HG02840 (cell line): ENCODE data around the gene EIF3L.

Experiments used
- ATAC-seq: cut with Tn5 transposase; IDR thresholded peaks from one replicate; pipeline ENCODE4 v1.9.1; 2021; ENCODE audit warnings: mild to moderate bottlenecking, moderate library complexity, moderate number of reproducible peaks; ENCODE audit not compliant: unreplicated experiment, low FRiP score

Gene EIF3L

GRCh38 chr22:37816543-37817180, 32.6 kb upstream of the EIF3L start:
- ATAC-seq: no peak

DNA sequence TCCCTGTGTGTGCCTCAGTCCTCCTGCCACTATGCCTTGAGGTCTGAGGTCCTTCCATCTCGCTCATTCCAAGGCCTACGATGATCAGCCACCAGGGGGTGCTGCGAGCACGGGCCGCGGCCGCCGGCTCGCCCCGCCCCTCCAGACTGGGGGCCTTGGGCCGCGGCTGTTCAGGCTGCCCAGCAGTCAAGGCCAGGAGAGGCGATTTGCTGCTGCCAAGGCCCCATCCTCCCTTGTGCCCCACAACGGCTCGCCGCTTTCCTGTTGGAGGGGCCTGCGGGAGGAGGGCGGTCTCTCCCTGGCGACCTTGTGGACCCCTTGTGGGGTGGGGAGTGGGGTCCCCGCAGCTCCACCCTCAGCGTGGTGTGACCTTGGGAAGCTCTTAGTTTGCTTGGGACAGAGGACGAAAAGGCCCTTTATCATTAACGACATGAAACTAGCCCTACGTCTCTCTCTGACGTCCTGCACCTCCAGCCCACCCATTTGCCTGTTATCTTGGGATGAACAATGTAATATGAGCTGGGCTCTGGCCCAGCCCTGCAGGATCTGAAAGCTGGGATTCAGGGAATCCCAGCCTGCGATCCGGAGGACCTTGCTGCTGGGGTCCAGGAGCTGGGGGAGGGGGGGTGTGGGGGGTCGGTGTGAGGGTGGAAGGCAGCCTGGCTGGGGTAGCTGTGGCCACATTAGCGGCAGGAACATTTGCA, 31.4 kb upstream of the EIF3L start:
- peak; percentile 55 for ATAC-seq

DNA sequence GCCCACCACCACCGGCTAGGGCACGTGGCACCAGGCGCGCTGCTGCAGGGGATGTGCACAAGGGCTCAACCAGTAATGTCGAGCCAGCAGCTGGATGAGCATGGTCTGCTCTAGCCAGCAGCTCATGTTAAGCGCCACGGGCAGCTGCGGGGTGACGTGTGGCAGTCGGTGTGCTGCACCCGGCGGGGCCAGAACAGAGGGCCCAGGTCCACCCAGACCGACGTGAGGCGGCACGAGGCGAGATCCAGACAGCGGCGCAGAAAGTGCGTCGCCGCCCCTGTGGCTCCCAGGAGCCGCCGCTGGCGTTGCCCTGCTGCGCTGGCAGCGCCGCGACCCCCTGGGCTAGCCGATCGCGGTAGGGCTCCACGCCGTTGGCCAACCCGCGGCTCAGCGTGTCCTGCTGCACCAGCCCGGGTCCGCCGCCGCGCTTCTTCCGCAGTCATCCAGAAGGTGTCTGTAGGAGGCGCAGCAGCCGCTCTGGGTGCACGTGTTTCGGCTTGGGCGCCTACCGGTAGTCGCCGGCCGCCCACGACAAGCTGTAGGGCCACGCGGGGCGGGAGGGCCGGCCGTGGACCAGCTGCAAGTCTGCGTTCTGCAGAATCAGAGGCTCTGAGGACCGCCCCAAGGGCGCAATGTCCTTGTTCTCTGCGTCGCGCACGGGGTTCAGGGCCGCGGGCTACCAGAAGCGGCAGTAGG, 30.7 kb upstream of the EIF3L start:
- no peak for ATAC-seq

- ATAC-seq: no peak
These were observed 30.1 kb upstream of the EIF3L start for GRCh38 chr22:37819105-37819433.

DNA sequence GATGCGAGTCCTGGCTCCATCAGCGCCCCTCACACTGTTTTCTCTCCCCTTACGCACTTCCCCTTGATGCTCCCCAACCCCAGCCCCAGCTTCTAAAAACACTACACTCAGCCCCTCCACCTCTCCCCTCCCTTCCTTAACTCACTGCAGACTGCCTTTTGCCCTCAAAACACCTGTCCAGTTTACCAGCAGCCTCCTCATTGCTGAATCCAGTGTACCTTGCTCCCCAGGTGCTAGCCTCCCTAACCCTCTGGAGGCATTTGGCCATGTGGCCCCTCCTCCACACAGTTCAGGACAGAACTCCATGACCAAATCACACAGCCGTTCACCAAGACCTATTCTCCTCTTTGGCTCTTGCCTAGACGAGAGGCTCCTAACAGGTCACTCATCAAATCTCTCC, 28.9 kb upstream of the EIF3L start:
- ATAC-seq: no peak

- ATAC-seq: no peak
These were observed 27.0 kb upstream of the EIF3L start for GRCh38 chr22:37822079-37822833.

GRCh38 chr22:37823134-37823985, 25.9 kb upstream of the EIF3L start, which contains the start of gene GALR3:
Gene GALR3, plus strand, starts transcription at chr22:37823382. Its CDS starts 25 bp downstream, at chr22:37823407.
- ATAC-seq: no peak

DNA sequence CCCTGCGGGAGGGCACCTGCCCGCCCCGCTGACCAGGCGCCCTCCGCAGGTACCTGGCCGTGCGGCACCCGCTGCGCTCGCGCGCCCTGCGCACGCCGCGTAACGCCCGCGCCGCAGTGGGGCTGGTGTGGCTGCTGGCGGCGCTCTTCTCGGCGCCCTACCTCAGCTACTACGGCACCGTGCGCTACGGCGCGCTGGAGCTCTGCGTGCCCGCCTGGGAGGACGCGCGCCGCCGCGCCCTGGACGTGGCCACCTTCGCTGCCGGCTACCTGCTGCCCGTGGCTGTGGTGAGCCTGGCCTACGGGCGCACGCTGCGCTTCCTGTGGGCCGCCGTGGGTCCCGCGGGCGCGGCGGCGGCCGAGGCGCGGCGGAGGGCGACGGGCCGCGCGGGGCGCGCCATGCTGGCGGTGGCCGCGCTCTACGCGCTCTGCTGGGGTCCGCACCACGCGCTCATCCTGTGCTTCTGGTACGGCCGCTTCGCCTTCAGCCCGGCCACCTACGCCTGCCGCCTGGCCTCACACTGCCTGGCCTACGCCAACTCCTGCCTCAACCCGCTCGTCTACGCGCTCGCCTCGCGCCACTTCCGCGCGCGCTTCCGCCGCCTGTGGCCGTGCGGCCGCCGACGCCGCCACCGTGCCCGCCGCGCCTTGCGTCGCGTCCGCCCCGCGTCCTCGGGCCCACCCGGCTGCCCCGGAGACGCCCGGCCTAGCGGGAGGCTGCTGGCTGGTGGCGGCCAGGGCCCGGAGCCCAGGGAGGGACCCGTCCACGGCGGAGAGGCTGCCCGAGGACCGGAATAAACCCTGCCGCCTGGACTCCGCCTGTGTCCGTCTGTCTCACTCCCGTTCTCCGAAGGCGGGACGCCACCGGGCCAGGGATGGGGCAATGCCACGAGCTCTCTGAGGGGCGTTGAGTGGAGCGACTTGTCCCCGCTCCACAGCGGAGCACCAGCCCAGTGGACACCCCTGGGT, 24.3 kb upstream of the EIF3L start:
- ATAC-seq: no peak

GRCh38 chr22:37827056-37827455, 22.2 kb upstream of the EIF3L start:
- ATAC-seq: no peak

GRCh38 chr22:37830093-37830842, 19.0 kb upstream of the EIF3L start:
- ATAC-seq: no peak

- ATAC-seq: no peak
These were observed 17.7 kb upstream of the EIF3L start for GRCh38 chr22:37831472-37831871.

DNA sequence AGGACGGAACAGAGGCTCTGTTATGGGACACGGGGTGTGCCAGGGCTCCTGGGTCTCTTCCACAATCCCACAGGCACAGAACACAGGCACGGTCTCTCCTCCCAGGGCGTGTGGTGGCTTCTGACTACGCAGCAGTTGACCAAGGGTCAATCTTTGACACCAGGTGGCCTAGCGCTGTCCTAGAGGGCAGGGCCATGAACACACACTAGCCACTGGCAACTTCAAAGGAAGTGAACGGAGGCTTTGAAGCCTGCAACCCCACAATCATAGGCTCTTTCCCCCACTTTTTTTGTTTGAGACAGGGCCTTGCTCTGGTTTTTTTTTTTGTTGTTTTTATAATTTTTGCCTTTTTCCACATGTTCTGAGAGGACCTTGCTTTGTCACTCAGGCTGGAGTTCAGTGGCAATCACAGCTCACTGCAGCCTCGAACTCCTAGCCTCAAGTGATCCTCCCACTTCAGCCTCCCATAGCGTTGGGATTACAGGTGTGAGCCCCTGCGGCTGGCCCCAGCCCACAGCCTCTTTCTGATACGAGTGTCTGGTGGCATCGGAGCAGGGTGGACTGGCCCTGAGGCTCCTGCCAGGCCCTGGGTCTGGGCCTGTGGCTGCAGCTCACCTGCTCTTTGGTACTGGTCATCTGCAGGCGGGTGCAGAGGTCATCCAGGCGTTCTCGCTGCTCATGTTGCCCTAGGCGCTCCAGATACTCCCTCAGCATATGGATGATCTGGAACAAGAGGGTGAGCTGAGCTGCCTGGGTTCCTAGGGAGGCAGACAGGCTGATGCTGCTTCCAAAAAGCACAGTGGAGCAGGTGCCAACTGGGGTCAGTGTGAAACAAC, 17.0 kb upstream of the EIF3L start:
- no peak for ATAC-seq

DNA sequence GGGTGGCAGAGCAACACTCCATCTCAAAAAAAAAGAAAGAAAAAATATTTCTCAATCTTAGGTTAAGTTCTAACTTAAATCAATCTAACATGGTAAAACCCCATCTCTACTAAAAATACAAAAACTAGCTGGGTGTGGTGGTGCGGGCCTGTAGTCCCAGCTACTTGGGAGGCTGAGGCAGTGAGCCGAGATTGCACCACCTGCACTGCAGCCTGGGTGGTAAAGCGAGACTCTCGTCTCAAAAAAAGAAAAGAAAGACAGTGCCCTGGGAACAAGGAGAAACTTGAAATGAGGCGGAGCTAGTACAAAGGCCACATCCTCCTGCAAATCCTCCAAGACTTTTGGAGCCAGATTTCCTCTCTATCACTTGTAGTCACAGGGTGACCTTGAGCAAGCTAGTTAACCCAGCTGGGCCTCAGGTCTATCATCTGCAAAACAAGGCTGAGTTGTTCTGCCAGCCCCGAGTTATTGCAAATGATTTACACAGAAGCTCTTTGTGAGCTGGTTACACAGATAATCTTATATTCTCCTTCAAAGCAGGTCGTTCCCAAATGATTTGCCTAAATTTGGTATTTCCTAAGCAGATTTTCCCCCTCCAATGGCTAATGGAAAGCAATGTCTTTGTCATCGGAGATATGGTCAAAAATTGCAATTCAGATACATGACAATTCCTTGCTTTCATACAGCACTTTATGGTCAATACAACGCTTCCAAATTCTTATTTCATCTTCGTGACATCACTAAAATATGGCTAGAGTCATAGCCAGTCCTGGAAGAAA, 7.0 kb upstream of the EIF3L start:
- no peak for ATAC-seq

DNA sequence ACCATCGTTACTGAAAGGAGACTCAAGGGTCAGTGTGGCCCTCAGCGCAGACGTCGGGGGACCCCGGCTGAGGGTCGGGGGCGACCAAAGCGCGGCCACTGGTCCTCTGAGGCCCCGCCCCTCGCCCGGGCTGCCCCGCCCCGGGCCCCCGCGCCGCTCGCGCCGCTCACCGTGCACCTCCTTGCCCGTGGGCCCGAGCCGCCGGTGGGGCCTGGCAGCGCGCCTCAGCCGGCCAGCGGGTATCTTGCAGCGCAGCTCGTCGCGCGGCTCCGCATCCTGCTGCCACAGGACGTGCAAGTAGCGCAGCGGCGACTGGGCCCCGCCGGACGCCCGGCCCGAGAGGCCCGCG, 5.5 kb upstream of the EIF3L start:
- ATAC-seq: peak; percentile 44

- no peak for ATAC-seq
These were observed 4.3 kb upstream of the EIF3L start for GRCh38 chr22:37844904-37845329.

GRCh38 chr22:37846433-37846832, 2.8 kb upstream of the EIF3L start:
- no peak for ATAC-seq

GRCh38 chr22:37848587-37849088, 581 bp upstream of the EIF3L start:
- ATAC-seq: no peak
